Aorta (tissue), 5 donors: ENCODE results near the gene IGFBPL1. TPM values are rescaled to one million over a fixed set of nuclear protein-coding genes. Genes with fewer than 3 reads are reported as not detected.

Experiments
- ATAC-seq: fragments of 200-7000 bp; cut with Tn5 transposase; one replicate; pipeline ENCODE4 v1.9.1; 2022; ENCODE audit warnings: moderate library complexity; ENCODE audit not compliant: low FRiP score
- DNase-seq, 2 donors: peaks; one replicate each; pipeline ENCODE4 v3.0.0-alpha.2; 2020
- H3K27ac ChIP-seq, 2 donors: one replicate each; pipeline ENCODE4 v1.5.1; 2013; ENCODE audit warnings: low read length in 2 of 2, mild to moderate bottlenecking in 2 of 2, moderate library complexity in 2 of 2, control low read depth in 1 of 2, inconsistent platforms in 1 of 2, low read depth in 1 of 2
- H3K27me3 ChIP-seq, 2 donors: one replicate each; pipeline ENCODE4 v1.6.1; 2013; ENCODE audit warnings: control low read depth in 1 of 2, low read length in 1 of 2, mild to moderate bottlenecking in 1 of 2, moderate library complexity in 1 of 2; ENCODE audit not compliant: insufficient read depth in 2 of 2, control insufficient read depth in 1 of 2
- H3K36me3 ChIP-seq, 2 donors: one replicate each; pipeline ENCODE4 v1.6.1; 2013; ENCODE audit warnings: control low read depth in 1 of 2, low read length in 1 of 2, mild to moderate bottlenecking in 1 of 2; ENCODE audit not compliant: insufficient read depth in 2 of 2, control insufficient read depth in 1 of 2
- H3K4me1 ChIP-seq, 2 donors: one replicate each; pipeline ENCODE4 v1.6.1; 2013; ENCODE audit warnings: low read length in 2 of 2, control low read depth in 1 of 2, mild to moderate bottlenecking in 1 of 2, moderate library complexity in 1 of 2; ENCODE audit not compliant: insufficient read depth in 2 of 2, control insufficient read depth in 1 of 2
- H3K4me3 ChIP-seq, 2 donors: one replicate each; pipeline ENCODE4 v1.5.1; 2013; ENCODE audit warnings: low read length in 2 of 2, control low read depth in 1 of 2, mild to moderate bottlenecking in 1 of 2
- H3K9me3 ChIP-seq: one replicate; pipeline ENCODE4 v1.6.1; 2013; ENCODE audit warnings: mild to moderate bottlenecking, low read length; ENCODE audit not compliant: control insufficient read depth
- WGBS, 2 donors: extraction: QIAGEN DNeasy Blood & Tissue Kit; methylation state at CpG; one replicate each; pipeline ENCODE4 v1.1.7; 2013; 5-methylcytosine and 5-hydroxymethylcytosine counted together
- intact Hi-C, 2 donors: fragments of 100-400 bp; cut with DNase I; formaldehyde crosslinking; loops; one replicate each; pipeline versions ENCODE4 v1.14.2 to v1.15.0; 2022
- polyA plus RNA-seq, 2 donors: library from polyadenylated mRNA; stranded (reverse); fragments of 200-250 nt; gene quantifications; one replicate each; pipeline ENCODE4 v1.2.3, GENCODE V29; 2013
- total RNA-seq, 2 donors: library from RNA; stranded (reverse); fragmentation: NEBNext Ultra II Directional; extraction: Animal tissue kit (Norgen Biotek cat#: 25700); gene quantifications; one replicate each; pipeline ENCODE4 v1.2.1, GENCODE V29; 2021
- donor health status: healthy with polysubstance abuse.
- donor health status: Bipolar disorder and iron deficiency.
- donor health status: DM: no; HTN: no; CAD: no.
- donor health status: DM: no; HTN: no; CAD: no.
- donor health status: DM: yes; HTN: yes; CAD: no.

The IGFBPL1 gene
- total and polyA plus RNA-seq, 4 donors, result 0.72 to 27.8 (median 3.9) TPM

- Histone ChIP-seq H3K36me3 (no peaks in the 10 kb centered on the region), H3K9me3 (no peaks in the 10 kb centered on the region), H3K4me3 (no peak overlapping the region), H3K27me3 (no peaks in the 10 kb centered on the region), H3K4me1 (no peaks in the 10 kb centered on the region), H3K27ac (no peak overlapping the region)
- ATAC-seq (no peak), DNase-seq (peak in 1 of 2 donors; percentile 17)
- intact Hi-C loops, result no loop called here
- 83 to 86% methylated on average over 10 of the region's 10 CpGs for WGBS, 2 donors
Measured at GRCh38 chr9:38372762-38373619, 51.3 kb downstream of the IGFBPL1 start.

- 88 to 93% methylated on average over 2 of the region's 2 CpGs for WGBS, 2 donors
- Histone ChIP-seq H3K9me3 (no peaks in the 10 kb centered on the region), H3K4me3 (no peak overlapping the region), H3K27ac (no peak overlapping the region), H3K36me3 (no peaks in the 10 kb centered on the region), H3K27me3 (no peaks in the 10 kb centered on the region), H3K4me1 (no peaks in the 10 kb centered on the region)
- intact Hi-C loops, result loop anchor here (2.0 kb wide), 2 partner anchors 29 to 63 kb away; no protein-coding TSS in a partner anchor
- ATAC-seq (no peak), DNase-seq (peak in 1 of 2 donors; percentile 51)
Measured at GRCh38 chr9:38371495-38371894, 52.8 kb downstream of the IGFBPL1 start.

- Histone ChIP-seq H3K4me3 (no peak overlapping the region), H3K4me1 (no peaks in the 10 kb centered on the region), H3K9me3 (no peaks in the 10 kb centered on the region), H3K27ac (no peak overlapping the region), H3K36me3 (no peaks in the 10 kb centered on the region), H3K27me3 (no peaks in the 10 kb centered on the region)
- DNase-seq (peak; percentile 26 to 28), ATAC-seq (no peak)
- WGBS, 2 donors, result 54 to 58% methylated on average over 4 of the region's 4 CpGs
- intact Hi-C loops, result loop anchor here (2.0 kb wide), 2 partner anchors 31 to 65 kb away; no protein-coding TSS in a partner anchor
Measured at GRCh38 chr9:38370176-38370575, 54.1 kb downstream of the IGFBPL1 start.

GRCh38 chr9:38368731-38369130 is 55.5 kb downstream of the IGFBPL1 start:
- DNase-seq (no peak), ATAC-seq (no peak)
- H3K27me3 ChIP-seq, result no peaks in the 10 kb centered on the region
- H3K9me3 ChIP-seq, result no peaks in the 10 kb centered on the region
- no peaks in the 10 kb centered on the region for H3K4me1 ChIP-seq
- intact Hi-C loops, result loop anchor here in 1 of 2 donors (5.0 kb wide), 1 partner anchor 54 kb away; the partner anchor contains the start of gene IGFBPL1
- no peak overlapping the region for H3K4me3 ChIP-seq
- WGBS, 2 donors, result 78 to 86% methylated on average over 2 of the region's 2 CpGs
- H3K36me3 ChIP-seq, result no peaks in the 10 kb centered on the region
- H3K27ac ChIP-seq, result no peak overlapping the region

- no peaks in the 10 kb centered on the region for H3K9me3 ChIP-seq
- H3K36me3 ChIP-seq, result no peaks in the 10 kb centered on the region
- intact Hi-C loops, result loop anchor here in 1 of 2 donors (5.0 kb wide), 1 partner anchor 54 kb away; the partner anchor contains the start of gene IGFBPL1
- DNase-seq (no peak), ATAC-seq (no peak)
- H3K4me3 ChIP-seq, result no peak overlapping the region
- no peaks in the 10 kb centered on the region for H3K27me3 ChIP-seq
- H3K27ac ChIP-seq, result no peak overlapping the region
- H3K4me1 ChIP-seq, result no peaks in the 10 kb centered on the region
Measured at GRCh38 chr9:38367898-38368297, 56.4 kb downstream of the IGFBPL1 start.

- DNase-seq, result peak in 1 of 2 donors; percentile 39
- H3K9me3 ChIP-seq, result no peaks in the 10 kb centered on the region
- WGBS, 2 donors, result 45 to 53% methylated on average over 5 of the region's 5 CpGs
- H3K4me3 ChIP-seq, result no peak overlapping the region
- H3K27me3 ChIP-seq, result no peaks in the 10 kb centered on the region
- no peak for ATAC-seq
- H3K27ac ChIP-seq, result no peak overlapping the region
- intact Hi-C loops, result loop anchor here (5.0 kb wide), 3 partner anchors 276 to 616 kb away; no protein-coding TSS in a partner anchor
- no peaks in the 10 kb centered on the region for H3K4me1 ChIP-seq
- no peaks in the 10 kb centered on the region for H3K36me3 ChIP-seq
Measured at GRCh38 chr9:38363589-38363925, 60.7 kb downstream of the IGFBPL1 start.

- DNase-seq (peak in 1 of 2 donors; percentile 73), ATAC-seq (peak; percentile 80)
- H3K4me3 ChIP-seq, result no peak overlapping the region
- intact Hi-C loops, result loop anchor here (5.0 kb wide), 3 partner anchors 276 to 616 kb away; no protein-coding TSS in a partner anchor
- no peak overlapping the region for H3K27ac ChIP-seq
- no peaks in the 10 kb centered on the region for H3K27me3 ChIP-seq
- 22 to 25% methylated on average over 21 of the region's 21 CpGs for WGBS, 2 donors
- H3K4me1 ChIP-seq, result no peaks in the 10 kb centered on the region
- no peaks in the 10 kb centered on the region for H3K36me3 ChIP-seq
- H3K9me3 ChIP-seq, result no peaks in the 10 kb centered on the region
Measured at GRCh38 chr9:38362852-38363588, 61.2 kb downstream of the IGFBPL1 start.

GRCh38 chr9:38361473-38361850 is 62.8 kb downstream of the IGFBPL1 start:
- no peaks in the 10 kb centered on the region for H3K9me3 ChIP-seq
- H3K27me3 ChIP-seq, result no peaks in the 10 kb centered on the region
- ATAC-seq (no peak), DNase-seq (peak in 1 of 2 donors; percentile 47)
- no peak overlapping the region for H3K4me3 ChIP-seq
- H3K36me3 ChIP-seq, result no peaks in the 10 kb centered on the region
- H3K4me1 ChIP-seq, result no peaks in the 10 kb centered on the region
- 63 to 71% methylated on average over 6 of the region's 6 CpGs for WGBS, 2 donors
- no peak overlapping the region for H3K27ac ChIP-seq
- intact Hi-C loops, result loop anchor here (1.0 to 5.0 kb wide), 4 partner anchors 46 to 614 kb away; no protein-coding TSS in a partner anchor
